Cardiac fibroblast (primary cell): Measurements from ENCODE around the gene SLC23A3.

ENCODE experiments used
- DNase-seq, 2 donors: peaks; one replicate each; pipeline versions ENCODE4 v3.0.0 to v3.0.0-alpha.2; 2010; ENCODE audit warnings: low read depth in 2 of 2
- H3K4me3 ChIP-seq, 2 donors: replicated peaks in 1 of 2; 1 replicate in 1 of 2; 2 replicates in 1 of 2; pipeline ENCODE4 v1.5.1; 2011; ENCODE audit warnings: low read depth in 2 of 2, low read length in 2 of 2, mild to moderate bottlenecking in 2 of 2, moderate library complexity in 1 of 2
- TF ChIP-seq, protein P1 (sequence below): IDR thresholded peaks from one replicate; pipeline ENCODE4 v1.5.1; 2011; ENCODE audit warnings: low read depth, mild to moderate bottlenecking, low read length, inconsistent platforms

Gene SLC23A3

DNA sequence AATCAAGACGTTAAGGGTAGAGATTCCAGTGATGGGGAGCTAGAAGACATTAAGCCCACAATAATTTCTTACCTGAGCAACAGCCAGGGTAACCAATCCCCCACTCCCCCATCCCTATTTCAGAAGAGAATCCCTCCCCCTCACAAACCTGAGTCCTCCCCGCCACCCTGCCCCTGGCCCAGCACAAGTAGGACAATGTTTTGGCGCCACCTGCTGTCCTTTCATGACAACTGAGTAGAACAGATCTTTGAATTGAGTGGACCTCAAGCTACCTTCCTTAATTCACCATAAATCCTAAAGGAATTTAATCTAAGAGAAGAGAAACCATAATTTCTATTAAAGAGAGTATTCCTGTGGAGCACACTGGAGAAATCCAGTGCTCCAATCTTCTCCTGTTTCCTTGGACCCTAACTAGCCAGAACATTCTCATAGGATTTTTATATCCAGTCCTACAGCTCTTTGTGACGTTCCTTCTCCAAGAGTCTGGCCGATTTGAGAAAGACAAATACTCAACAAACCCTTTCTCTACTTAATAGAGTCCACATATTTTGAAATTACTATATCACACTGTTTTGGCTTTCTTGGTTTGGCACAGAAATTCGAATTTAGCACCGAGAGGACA lies 50.3 kb downstream of the SLC23A3 start:
- TF ChIP-seq, protein P1, sequence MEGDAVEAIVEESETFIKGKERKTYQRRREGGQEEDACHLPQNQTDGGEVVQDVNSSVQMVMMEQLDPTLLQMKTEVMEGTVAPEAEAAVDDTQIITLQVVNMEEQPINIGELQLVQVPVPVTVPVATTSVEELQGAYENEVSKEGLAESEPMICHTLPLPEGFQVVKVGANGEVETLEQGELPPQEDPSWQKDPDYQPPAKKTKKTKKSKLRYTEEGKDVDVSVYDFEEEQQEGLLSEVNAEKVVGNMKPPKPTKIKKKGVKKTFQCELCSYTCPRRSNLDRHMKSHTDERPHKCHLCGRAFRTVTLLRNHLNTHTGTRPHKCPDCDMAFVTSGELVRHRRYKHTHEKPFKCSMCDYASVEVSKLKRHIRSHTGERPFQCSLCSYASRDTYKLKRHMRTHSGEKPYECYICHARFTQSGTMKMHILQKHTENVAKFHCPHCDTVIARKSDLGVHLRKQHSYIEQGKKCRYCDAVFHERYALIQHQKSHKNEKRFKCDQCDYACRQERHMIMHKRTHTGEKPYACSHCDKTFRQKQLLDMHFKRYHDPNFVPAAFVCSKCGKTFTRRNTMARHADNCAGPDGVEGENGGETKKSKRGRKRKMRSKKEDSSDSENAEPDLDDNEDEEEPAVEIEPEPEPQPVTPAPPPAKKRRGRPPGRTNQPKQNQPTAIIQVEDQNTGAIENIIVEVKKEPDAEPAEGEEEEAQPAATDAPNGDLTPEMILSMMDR, result peak; percentile 64
- DNase-seq, result peak; percentile 68 to 71
- no peak overlapping the region for H3K4me3 ChIP-seq

DNA sequence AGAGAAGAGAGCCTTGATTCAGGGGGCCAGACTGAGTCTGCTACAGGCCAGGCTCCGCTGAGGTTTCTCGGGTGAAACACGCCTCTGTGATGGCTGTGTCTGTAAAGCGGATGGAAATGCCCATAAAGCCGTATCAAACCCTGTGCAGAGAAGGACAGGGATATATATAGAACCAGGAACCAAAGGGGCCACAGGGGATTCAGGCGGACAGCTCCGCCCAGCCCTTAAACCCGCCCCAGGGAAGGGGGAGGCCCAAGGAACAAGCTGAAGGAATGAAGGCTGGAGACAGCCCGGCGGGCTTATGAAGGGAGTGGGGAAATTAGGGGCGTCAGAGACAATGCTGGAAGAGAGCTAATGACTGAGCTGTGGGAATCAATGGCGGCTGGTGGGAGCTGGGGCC lies 51.3 kb downstream of the SLC23A3 start:
- TF ChIP-seq, protein P1, result no peak
- H3K4me3 ChIP-seq, result no peak overlapping the region
- peak in 1 of 2 donors; percentile 13 for DNase-seq

DNA sequence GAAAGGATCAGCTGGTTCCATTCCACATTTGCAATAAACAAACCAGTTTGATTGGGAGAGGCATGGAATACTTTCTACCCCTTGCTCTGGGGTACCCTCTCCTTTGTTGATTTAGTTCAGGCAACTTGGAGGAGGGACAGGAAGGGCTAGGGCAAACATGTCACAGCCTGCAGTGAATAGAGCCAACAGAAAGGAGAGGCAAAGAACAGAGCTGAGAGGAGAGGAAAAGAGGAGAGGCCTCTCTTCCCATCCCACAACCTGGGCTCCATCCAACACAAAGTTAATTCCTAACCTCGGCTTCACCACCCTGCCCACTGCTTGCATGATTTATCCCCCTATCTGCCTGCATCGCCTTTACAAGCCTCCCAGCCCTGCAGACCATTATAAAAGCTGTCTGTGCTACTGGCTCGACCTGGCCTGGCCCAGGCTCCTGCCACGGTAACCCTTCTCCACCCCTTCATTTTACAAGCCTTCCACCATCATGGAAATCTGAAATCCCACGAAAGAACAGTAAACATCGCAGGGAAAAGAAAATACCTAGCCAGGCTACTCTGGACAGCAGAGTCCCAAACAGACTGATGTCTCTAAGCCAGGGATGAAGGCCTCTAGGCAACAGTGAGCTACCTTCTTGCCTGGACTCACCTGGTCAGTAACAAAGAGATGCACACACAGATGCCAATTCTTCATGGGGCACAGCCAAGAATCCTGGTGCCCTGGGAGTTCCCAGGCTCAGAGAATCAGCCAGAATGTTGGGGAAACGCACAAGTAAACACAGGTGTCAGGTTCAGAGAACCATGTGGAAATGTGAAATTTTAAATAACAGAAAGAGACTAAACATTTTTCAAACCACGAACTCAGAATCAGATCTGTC lies 52.8 kb downstream of the SLC23A3 start:
- TF ChIP-seq, protein P1, result no peak
- DNase-seq, result no peak
- H3K4me3 ChIP-seq, result no peak overlapping the region

DNA sequence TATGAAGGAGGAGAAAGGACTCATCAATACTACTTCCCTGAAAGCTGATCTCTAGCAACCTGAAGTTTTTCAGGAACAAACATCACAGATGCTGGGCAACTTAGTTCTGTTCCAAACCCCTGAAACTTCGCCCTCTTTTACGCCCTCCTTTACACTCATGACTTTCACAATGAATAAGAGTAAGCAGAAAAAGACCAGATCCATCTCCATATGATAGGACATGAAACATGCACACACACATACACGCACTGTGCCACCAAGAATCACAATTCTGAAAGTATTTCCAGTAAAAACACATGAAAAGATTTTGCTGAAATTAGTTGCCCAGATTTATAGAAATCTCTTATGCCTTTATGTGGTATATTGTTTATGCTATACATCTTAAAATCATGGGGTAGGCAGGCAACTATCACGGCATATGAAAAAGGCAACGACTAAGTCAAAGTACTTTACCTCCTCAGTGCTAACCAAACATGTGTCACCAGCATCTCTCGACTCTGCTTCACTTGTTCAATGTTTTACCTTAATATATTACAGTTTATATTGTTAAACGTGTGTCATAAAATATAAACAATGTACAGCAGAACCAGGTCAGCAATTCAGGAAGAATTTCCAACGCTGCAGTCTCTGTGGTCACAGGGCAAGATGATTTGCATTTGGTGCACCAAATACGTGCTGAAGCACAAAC lies 57.0 kb downstream of the SLC23A3 start:
- H3K4me3 ChIP-seq, result no peak overlapping the region
- TF ChIP-seq, protein P1, result no peak
- no peak for DNase-seq

DNA sequence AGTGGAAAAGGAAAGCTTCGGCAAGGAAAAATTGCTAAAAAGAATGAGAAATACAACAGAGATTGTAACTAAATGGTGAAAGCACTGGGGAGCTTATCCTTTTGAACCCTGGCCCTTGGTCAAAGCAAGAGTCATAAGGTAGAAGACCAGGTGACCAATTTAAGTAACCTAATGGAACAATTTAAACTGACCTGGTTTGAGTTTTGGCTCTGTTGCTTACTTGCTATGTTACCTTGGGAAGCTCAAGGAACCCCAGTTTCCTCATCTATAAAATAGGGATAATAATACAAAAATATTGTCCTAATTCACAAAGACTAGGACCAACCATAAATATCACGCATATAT lies 57.8 kb downstream of the SLC23A3 start:
- no peak overlapping the region for H3K4me3 ChIP-seq
- TF ChIP-seq, protein P1, result no peak
- no peak for DNase-seq
